GF-D8 (cell line): ENCODE measurements around the gene FOXO6.

Experiments used
- DNase-seq: peaks from one replicate; lab custom pipeline; 2025; lab: John Stamatoyannopoulos, UW

Gene FOXO6

DNA sequence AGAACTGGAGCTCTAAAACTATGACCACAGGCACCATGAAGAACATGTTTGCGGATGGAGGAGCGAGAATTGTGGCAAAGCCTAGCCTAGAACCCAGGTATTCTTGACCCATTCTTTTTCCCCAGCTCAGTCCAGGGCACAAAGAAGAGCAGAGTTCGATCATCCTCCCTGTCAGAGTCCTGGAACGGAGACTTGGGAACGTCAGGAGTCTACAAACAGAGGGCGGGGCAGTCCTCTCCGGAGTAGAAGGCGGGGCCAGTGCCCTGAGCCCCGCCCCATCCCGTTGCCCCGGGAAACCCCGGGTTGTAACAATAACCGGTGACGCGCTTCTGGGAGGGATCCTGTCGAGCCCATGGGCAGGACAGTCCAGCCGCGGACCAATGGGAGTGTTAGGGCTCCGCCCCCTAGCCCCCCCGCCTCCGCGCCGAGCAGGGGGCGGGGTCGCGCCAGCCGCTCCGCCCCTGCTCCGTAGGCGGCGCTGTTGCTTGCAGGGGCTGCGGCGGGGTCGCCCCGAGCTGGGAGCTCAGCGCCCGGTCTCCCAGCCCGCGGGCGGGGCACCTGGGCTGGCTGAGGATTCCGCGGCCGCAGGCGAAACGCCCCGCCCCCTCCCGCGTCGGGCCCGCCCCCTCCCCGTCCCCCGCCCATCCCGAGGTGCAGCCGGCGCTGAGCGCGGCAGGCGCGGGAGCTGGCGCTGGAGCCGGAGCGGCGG lies at the start of gene FOXO6:
TSS of gene FOXO6 (plus strand) at position 649 of the 709 bp plus-strand sequence.
- peak; percentile 20 for DNase-seq

DNA sequence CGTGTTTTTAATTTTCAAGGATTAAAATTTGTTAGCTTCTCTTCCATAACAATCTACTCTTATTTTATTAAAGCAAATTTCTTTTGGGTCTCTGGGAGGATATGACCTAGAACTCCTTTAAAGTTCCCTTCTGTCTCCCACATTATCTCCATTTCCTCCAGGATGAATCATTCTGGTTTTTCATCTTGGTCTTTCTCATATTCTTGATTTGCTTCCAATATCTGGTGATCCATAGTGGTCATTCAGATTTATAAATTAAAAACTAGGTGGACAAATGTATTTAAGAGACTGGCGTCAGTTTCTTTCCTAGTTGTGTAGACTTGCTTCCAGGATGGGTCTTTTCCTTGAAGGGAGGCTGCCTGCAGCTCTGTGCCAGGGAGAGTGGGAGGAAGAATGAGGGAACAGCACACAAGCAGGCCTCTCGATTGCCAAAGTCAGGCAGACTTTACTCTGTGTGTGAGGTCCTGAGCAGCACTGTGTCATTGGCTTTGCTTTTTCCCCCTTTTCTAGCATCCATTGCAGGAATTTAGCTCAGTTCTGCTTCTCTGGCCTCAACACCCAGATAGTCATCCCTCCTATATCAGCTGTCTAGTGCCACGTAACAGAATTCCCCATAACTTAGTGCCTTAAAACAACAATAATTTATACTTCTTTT lies 48.1 kb upstream of the FOXO6 start:
- DNase-seq, result no peak

DNA sequence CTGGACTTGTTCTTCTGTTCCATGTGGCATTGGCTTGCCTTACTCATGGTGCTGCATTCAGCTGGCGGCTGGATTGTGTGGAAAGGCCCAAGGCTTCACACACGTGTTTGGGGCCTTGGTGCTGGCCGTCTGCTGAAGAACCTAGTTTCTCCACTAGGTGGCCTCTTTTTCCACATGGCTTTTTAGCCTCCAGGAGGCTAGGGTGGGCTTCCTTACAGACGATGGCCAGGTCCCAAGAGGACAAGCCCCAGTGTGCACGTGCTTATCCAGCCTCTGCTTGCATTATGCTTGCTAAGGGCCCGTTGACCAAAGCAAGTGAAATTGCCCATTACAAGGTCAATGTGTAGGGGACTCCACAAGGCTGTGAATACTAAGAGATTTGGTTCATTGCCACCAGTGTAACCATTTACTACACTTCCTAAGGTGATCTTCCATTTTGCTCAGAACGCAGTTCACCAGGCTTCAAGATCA lies 47.5 kb upstream of the FOXO6 start:
- no peak for DNase-seq

DNA sequence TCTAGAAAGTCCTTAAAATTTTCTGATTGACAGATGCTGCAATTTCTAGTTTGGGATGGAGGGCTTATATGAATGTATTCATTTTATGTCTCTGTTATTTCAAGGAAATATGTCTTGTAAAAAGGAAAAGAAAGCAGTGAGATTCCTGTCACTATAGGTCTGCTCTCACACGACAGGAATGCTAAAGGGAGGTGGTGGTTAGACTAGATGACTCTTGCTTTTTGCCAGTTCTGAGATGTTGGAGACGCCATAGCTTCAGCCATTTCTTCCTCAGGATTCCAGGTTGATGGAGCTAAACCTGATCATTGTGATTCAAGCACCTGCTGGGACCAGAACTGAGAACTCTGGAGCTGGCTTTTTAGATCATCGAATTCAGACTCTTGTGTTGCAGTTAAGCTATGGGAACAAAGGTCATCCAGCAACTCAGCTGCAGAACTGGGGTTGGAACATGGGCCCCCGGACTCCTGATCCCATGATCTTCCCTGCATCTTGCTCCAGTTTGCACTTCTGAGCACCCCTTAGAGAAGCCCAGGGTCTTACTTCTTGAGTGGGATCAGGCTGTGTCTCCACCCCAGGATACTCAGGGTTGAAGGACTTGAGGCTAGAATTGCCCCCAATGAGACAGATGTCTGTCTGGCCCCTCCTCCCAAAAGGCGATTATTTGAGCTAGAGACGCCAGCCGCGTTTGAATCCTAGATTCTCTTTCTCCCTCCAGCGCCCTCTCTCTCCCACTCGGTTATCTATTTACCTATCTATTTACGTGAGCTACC lies 46.7 kb upstream of the FOXO6 start:
- DNase-seq, result no peak

- DNase-seq, result no peak
These were observed 46.0 kb upstream of the FOXO6 start for GRCh38 chr1:41315146-41315822.

- DNase-seq, result no peak
These were observed 45.4 kb upstream of the FOXO6 start for GRCh38 chr1:41315871-41316270.

GRCh38 chr1:41317361-41317760 lies 43.9 kb upstream of the FOXO6 start:
- DNase-seq, result no peak

DNA sequence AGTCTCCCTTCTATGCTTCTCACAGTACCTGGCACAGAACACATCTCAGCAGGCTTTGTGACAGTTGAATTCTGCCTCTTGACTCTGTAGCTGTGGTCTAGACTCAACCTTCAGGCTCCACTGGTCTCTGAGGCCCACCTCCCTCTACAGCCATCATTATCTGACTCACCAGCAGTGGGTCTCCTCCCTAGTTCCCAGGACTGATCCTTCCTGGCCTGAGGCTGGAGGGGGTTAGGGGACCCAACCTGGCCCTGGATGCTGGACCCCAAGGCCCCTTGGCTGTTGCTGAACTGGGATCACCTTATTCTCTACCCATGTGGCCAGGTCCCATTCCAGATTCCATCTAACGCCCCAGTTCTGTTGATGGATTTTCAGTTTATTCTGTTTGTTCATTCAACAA lies 43.1 kb upstream of the FOXO6 start:
- DNase-seq, result no peak

GRCh38 chr1:41319106-41319755 lies 42.0 kb upstream of the FOXO6 start:
- DNase-seq, result no peak

DNA sequence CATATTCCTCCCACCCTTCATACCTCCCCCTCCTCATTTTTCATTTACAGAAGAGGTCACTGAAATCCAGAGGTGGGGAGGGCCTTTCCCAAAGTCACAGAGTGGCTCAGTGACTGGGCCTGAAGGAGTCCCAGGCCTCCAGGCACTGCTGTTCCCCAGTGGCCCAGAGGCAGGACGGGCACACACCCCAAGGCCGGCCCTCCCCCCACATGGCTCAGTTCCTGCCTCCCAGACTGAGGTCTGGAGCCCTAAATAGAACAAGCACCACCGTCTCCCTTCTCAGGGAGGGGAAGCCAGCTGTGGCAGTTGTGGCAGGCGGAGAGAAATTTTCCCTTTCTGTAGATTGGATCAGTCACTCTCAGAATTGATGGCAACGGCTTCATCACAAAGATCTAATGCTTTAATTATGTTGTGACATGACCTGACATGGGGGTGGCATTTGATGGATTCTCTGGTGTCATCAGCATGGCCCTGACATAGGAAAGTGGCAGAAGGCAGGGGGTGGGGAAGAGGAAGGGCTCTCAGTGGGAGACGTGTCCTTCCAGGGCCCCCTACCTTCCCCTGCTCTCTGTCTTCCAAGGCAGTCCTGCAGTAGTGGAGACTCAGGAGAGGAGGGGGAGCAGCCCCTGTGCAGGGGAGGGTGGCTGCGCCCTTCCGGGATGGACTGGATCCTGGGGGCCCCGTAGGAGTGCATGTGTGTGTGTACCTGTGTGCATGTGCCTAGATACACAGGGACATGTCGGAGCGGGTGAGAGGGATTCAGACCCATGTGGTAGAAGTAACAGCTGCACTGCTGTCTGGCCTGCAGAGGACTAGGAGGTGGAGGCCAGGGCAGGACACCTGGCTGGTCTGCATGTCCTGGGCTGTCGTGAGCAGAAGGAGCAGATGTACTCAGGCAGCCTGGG lies 41.2 kb upstream of the FOXO6 start:
- DNase-seq, result no peak

DNA sequence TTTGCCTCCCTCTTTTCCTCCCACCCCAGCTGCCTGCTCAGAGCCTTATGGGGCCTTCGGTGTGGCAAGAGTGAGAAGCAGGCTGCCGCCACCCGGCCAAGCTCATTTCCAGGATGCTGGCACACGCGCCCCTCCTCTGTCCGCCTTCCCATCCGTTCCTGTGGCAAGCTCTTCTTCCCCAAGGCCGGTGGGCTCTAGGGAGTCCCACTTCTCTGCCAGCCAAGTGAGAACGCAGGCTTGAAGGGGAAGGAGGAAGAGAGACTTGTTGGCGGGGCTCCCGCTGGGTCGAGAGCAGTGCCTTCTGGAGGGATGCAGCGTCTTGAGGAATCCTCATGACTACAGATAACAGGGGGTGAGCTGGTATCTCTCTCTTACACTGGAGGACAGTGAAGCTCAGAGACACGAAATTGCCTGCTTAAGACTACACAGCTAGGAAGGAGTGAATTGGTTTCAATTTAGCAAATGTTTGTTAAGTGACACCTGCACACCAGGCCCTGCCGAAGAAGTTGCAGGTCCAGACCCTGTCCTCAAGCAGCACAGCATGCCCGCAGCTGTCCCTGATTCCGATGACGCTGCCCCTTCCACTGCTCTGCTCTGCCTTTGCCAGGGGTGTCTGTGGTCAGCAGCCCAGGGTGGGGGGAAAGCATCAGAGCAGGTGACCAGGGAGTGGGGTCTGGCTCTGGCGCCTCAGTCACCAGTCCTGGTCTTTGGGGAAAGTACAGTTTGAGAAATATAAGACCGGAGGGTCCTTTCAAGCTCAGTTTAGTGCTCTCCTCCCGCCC lies 40.1 kb upstream of the FOXO6 start:
- DNase-seq, result no peak

- DNase-seq, result no peak
These were observed 39.1 kb upstream of the FOXO6 start for GRCh38 chr1:41322101-41322661.

GRCh38 chr1:41322835-41323234 lies 38.4 kb upstream of the FOXO6 start:
- DNase-seq, result peak; percentile 4

DNA sequence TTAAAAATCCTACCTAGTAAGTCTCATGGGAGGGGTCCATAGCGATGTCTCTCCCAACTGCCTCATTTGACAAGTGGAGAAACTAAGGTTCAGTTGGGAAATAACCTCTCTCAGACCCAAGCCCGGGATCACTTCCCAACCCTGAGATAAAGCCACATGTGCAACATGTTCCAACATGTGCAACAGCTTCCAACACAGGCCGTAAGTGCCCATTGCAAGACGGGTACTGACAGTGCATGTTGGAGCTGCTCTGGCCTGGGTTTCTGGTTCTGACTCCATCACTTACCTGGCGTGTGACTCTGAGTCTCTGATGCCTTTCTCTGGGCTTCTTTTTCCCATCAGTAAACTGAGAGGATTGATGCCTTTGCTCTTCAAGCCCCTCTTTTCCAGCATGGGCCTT lies 38.0 kb upstream of the FOXO6 start:
- DNase-seq, result no peak

DNA sequence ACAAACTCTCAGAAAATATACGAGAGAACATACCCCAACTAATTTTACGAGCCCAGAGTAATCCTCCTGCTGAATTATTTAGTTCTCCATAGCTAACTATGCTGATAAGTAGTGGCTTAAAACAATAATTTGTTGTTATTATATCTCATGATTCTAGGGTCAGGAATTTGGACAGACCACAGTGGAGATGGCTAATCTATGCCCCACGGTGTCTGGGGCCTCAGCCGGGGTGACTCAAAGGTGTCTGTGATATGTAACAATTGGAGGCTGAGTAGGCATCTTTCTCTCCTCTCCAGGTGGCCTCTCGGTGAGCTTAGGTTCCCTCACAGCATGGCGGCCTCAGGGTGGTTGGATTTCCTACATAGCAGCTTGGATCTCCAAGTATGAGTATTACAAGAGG lies 35.4 kb upstream of the FOXO6 start:
- no peak for DNase-seq

GRCh38 chr1:41327383-41327999 lies 33.7 kb upstream of the FOXO6 start:
- no peak for DNase-seq

- no peak for DNase-seq
These were observed 33.1 kb upstream of the FOXO6 start for GRCh38 chr1:41328001-41328615.

GRCh38 chr1:41328780-41329640 lies 32.2 kb upstream of the FOXO6 start:
- no peak for DNase-seq
